ENCODE data around the gene ADM2.
"Not testable (repeated sequence)": the region's sequence is repeated elsewhere in the genome, so short reads cannot be mapped to it uniquely, and the experiment has no call there.

The ADM2 gene

DNA sequence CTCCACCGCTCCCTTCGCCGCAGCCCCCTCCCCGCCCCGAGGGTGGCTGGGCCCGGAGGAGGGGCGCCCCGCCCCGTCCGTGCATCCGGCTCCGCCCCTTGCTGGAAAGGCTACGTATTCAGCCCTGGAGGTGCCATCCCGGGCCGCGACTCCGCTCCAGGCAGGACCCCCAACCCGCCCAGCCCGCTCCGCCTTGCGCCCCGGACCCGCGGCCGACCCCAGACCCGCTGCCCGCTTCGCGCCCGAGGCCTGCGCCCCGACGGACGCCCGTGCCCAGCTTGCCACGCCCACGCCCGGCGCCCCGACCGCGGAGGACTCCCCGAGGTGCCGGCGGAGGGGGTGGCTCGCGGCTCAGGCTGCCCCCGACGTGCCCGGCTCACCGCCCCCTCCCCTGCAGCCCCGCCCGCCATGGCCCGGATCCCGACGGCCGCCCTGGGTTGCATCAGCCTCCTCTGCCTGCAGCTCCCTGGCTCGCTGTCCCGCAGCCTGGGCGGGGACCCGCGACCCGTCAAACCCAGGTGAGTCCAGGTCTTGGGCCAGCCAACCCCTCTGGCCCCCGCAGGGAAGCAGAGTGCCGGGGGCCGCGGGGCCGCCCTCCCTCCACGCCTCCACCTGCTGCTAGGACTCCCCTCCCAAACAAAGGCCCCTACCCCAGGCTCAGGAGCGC, at the start of gene ADM2:
TSS of gene ADM2 (plus strand) at position 104 of the 667 bp plus-strand sequence. CDS start at position 409, 305 bp downstream.
- no peak for DNase-seq

GRCh38 chr22:50432131-50432876, 49.0 kb upstream of the ADM2 start:
- no peak for DNase-seq

GRCh38 chr22:50432877-50433510, 48.3 kb upstream of the ADM2 start:
- DNase-seq: not testable (repeated sequence)

DNA sequence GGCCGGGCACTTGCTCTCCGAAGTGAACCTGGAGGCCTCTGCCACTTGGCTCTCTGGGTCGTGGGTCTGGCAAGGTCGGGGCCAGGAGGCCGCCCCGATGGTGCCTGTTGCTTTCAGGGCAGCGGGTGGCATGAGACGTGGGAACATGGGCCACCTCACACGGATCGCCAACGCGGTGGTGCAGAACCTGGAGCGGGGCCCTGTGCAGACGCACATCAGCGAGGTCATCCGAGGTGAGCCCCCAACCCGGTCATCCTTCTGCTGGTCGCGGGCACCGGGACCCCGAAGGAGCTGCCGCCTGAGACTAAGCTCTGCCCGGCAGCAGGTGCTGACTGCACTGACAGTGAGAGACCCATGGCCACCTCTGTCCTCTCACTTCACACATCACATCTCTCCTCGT, 46.5 kb upstream of the ADM2 start:
- DNase-seq: no peak

- DNase-seq: no peak
Observed at GRCh38 chr22:50435291-50436014, 45.9 kb upstream of the ADM2 start.

GRCh38 chr22:50436015-50436830, 45.1 kb upstream of the ADM2 start:
- no peak for DNase-seq

GRCh38 chr22:50436841-50437341, 44.5 kb upstream of the ADM2 start:
- no peak for DNase-seq

DNA sequence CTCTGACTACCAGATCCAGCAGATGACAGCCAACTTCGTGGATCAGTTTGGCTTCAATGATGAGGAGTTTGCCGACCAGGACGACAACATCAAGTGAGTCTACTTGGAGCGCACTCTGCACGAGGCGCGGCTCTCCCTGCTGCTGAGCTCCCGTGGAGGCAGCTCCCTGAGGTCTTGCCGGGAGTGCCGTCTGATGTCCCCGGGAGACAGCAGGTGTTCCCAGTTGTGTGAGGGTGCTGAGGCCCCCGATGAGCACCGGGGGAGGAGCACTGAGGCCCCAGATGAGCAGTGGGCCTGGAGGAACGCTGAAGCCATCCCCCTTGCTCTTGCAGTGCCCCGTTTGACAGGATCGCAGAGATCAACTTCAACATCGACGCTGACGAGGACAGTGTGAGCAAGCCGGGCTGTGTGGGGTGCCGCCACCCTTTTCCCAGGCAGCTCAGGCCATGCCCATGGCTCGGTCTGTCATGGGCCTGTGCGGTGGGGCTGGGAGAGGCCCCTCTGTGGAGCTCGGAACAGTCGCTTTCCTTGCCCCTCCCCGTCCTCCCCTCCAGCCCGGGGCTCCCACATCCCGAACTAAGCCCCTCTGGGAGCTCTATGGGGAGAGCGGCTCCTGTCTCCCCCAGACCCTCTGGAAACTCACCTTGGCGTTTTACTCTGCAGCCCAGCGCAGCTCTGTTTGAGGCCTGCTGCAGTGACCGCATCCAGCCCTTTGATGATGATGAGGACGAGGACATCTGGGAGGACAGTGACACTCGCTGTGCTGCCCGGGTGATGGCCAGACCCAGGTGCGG, 43.6 kb upstream of the ADM2 start:
- DNase-seq: no peak

- DNase-seq: no peak
Observed at GRCh38 chr22:50438305-50439275, 42.8 kb upstream of the ADM2 start.

- no peak for DNase-seq
Observed at GRCh38 chr22:50439314-50439870, 42.0 kb upstream of the ADM2 start.

- no peak for DNase-seq
Observed at GRCh38 chr22:50439871-50440331, 41.4 kb upstream of the ADM2 start.

DNA sequence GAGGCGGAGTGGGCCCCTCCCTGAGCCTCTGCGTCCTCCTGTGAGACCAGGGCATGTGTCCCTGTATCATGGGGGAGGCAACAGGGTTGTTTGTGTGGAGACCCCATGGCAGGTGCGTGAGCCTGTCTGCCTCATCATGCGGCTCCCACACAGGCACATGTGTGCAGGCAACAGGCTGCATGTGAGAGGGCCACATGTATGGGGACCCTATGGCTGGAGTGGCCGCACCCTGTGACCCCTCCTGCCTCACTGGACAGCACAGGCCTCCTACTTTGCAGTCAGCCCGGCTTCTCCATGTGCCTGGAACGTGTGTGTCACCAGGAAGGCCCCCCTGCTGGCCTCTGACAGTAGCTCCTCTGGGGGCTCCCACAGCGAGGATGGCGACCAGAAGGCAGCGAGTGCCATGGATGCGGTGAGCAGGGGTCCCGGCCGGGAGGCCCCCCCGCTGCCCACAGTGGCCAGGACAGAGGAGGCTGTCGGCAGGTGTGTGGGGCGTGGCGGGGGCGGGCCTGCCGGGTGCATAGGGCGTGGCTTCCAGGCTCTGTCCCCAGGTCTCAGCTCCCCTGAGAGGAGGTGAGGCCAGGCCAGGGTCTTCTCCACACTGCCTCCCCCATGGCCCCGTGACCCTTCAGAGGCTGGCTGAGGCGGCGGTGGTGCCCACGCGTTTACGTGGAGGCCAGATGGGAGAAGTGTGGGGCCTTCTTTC, 40.6 kb upstream of the ADM2 start:
- no peak for DNase-seq

- DNase-seq: no peak
Observed at GRCh38 chr22:50441428-50441993, 39.8 kb upstream of the ADM2 start.

- no peak for DNase-seq
Observed at GRCh38 chr22:50443197-50443596, 38.1 kb upstream of the ADM2 start.

DNA sequence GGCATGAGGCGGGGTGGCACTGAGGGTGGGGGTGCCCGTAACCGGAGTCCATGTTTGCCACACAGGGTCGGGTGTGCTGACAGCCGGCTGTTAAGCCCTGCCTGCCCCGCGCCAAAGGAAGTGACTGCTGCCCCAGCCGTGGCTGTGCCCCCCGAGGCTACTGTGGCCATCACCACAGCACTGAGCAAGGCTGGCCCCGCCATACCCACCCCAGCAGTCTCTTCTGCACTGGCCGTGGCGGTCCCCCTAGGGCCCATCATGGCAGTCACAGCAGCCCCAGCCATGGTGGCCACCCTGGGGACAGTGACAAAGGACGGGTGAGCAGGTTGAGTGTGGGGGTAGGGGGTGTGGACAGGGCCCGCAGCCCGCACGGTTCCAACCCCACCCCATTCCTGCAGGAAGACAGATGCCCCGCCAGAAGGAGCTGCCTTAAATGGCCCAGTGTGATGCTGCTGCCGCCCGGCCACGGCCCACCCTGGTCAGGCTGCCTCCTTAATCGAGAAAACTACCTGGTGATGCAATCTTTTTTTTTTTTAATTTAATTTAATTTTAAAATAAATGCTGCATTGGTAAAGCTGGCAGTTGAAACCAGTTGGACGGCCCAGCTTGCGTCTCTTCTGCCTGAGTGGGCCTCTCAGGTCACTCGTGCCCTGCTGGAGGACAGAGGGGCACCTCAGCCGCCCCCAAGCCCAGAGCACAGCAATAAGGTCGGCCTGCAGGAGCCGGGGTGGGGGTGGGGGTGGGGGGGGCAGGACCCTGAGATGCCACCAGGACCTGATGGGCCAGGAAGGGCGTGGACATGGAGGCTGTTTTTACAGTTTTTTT, 37.3 kb upstream of the ADM2 start:
- no peak for DNase-seq

- no peak for DNase-seq
Observed at GRCh38 chr22:50444663-50445062, 36.7 kb upstream of the ADM2 start.
